HEK293 (cell line): ENCODE measurements around the gene GNAS-AS1.

Experiments
- CTCF ChIA-PET: fragments of 350-600 bp; formaldehyde crosslinking; extraction: SDS; loops from one replicate; lab custom pipeline; 2021; ENCODE audit warnings: antibody characterized with exemption; lab: Yijun Ruan, JAX
- POLR2A ChIA-PET: fragments of 300-600 bp; formaldehyde crosslinking; extraction: SDS; loops from one replicate; lab custom pipeline; 2020; ENCODE audit warnings: antibody characterized with exemption, inconsistent platforms; lab: Yijun Ruan, JAX
- H3K27ac ChIP-seq: fragments of 200-500 bp; sonication (Bioruptor generic); 2 replicates; pipeline ENCODE4 v1.5.1; 2014; ENCODE audit warnings: low read depth, low read length, control low read depth, inconsistent platforms; ENCODE audit errors: extremely low read depth
- H3K36me3 ChIP-seq, 2 experiments: fragments of 200-500 bp in 1 of 2; sonication (Bioruptor generic) in 1 of 2; 1 replicate in 1 of 2; 2 replicates in 1 of 2; pipeline ENCODE4 v1.5.1; 2014 to 2017; ENCODE audit warnings: inconsistent platforms in 2 of 2, low read length in 2 of 2; ENCODE audit not compliant: control insufficient read depth in 2 of 2, insufficient read depth in 1 of 2
- H3K4me1 ChIP-seq: fragments of 200-500 bp; sonication (Bioruptor generic); 2 replicates; pipeline ENCODE4 v1.5.1; 2014; ENCODE audit warnings: mild to moderate bottlenecking, low read length, inconsistent platforms; ENCODE audit not compliant: control insufficient read depth, insufficient read depth
- H3K4me3 ChIP-seq: 2 replicates; pipeline ENCODE4 v1.5.1; 2011; ENCODE audit warnings: low read depth, mild to moderate bottlenecking, control low read depth, low read length, moderate library complexity
- H3K9me3 ChIP-seq: fragments of 200-500 bp; sonication (Bioruptor generic); 2 replicates; pipeline ENCODE4 v1.5.1; 2014; ENCODE audit warnings: low read depth, low read length, inconsistent platforms; ENCODE audit not compliant: control insufficient read depth, insufficient read depth
- ELK4 ChIP-seq: IDR thresholded peaks from 2 replicates; pipeline ENCODE4 v1.6.1; 2011; ENCODE audit warnings: mild to moderate bottlenecking, low read depth, low read length, borderline replicate concordance
- HOXC10 ChIP-seq: sonication (generic); formaldehyde crosslinking; IDR thresholded peaks from 2 replicates; pipeline ENCODE4 v1.8.1; 2023; ENCODE audit warnings: mild to moderate bottlenecking, missing genetic modification reagents
- PBX3 ChIP-seq: sonication (generic); formaldehyde crosslinking; IDR thresholded peaks from 2 replicates; pipeline ENCODE4 v1.8.1; 2022; ENCODE audit warnings: mild to moderate bottlenecking, moderate library complexity, missing genetic modification reagents
- SALL2 ChIP-seq: fragments of 450-650 bp; formaldehyde crosslinking; IDR thresholded peaks from 2 replicates; pipeline ENCODE4 v1.5.0; 2017; ENCODE audit warnings: missing biosample characterization, mild to moderate bottlenecking, missing genetic modification characterization, borderline replicate concordance
- SCRT2 ChIP-seq: fragments of 450-650 bp; formaldehyde crosslinking; IDR thresholded peaks from 2 replicates; pipeline ENCODE4 v1.5.1; 2016; ENCODE audit warnings: missing biosample characterization, missing genetic modification characterization
- ZFHX2 ChIP-seq: fragments of 450-650 bp; formaldehyde crosslinking; conservative IDR thresholded peaks from 2 replicates; pipeline ENCODE4 v1.5.1; 2016; ENCODE audit warnings: missing biosample characterization, missing genetic modification characterization
- ZNF132 ChIP-seq: fragments of 450-650 bp; formaldehyde crosslinking; IDR thresholded peaks from 2 replicates; pipeline ENCODE4 v1.5.1; 2017; ENCODE audit warnings: missing biosample characterization, missing genetic modification characterization, borderline replicate concordance
- ZNF23 ChIP-seq: fragments of 450-650 bp; formaldehyde crosslinking; IDR thresholded peaks from 2 replicates; pipeline ENCODE4 v1.5.1; 2016; ENCODE audit warnings: missing biosample characterization, missing genetic modification characterization, borderline replicate concordance
- ZNF404 ChIP-seq: fragments of 450-650 bp; formaldehyde crosslinking; IDR thresholded peaks from 2 replicates; pipeline ENCODE4 v1.5.1; 2017; ENCODE audit warnings: missing biosample characterization, missing genetic modification characterization
- ZNF548 ChIP-seq: fragments of 450-650 bp; formaldehyde crosslinking; IDR thresholded peaks from 2 replicates; pipeline ENCODE4 v1.5.1; 2016; ENCODE audit warnings: missing biosample characterization, missing genetic modification characterization
- ZNF623 ChIP-seq: fragments of 450-650 bp; formaldehyde crosslinking; IDR thresholded peaks from 2 replicates; pipeline ENCODE4 v1.5.1; 2016; ENCODE audit warnings: missing biosample characterization, missing genetic modification characterization
- ZNF626 ChIP-seq: fragments of 450-650 bp; sonication (Bioruptor Pico); formaldehyde crosslinking; IDR thresholded peaks from 2 replicates; pipeline ENCODE4 v1.5.1; 2018; ENCODE audit warnings: missing biosample characterization, missing genetic modification characterization, inconsistent platforms
- ZNF629 ChIP-seq: fragments of 450-650 bp; formaldehyde crosslinking; IDR thresholded peaks from 2 replicates; pipeline ENCODE4 v1.5.1; 2017; ENCODE audit warnings: missing biosample characterization, missing genetic modification characterization
- ZNF670 ChIP-seq: fragments of 450-650 bp; formaldehyde crosslinking; IDR thresholded peaks from 2 replicates; pipeline ENCODE4 v1.5.1; 2016; ENCODE audit warnings: missing biosample characterization, missing genetic modification characterization, low read depth
- ZNF707 ChIP-seq: fragments of 450-650 bp; formaldehyde crosslinking; IDR thresholded peaks from 2 replicates; pipeline ENCODE4 v1.5.1; 2016; ENCODE audit warnings: missing biosample characterization, missing genetic modification characterization
- ZSCAN23 ChIP-seq: fragments of 450-650 bp; formaldehyde crosslinking; IDR thresholded peaks from 2 replicates; pipeline ENCODE4 v1.5.1; 2016; ENCODE audit warnings: missing biosample characterization, missing genetic modification characterization

The GNAS-AS1 gene

GRCh38 chr20:58816051-58816450, 34.7 kb downstream of the GNAS-AS1 start (continued):
- TF ChIP-seq PBX3: no peak
- TF ChIP-seq ZNF670: no peak
- TF ChIP-seq ZNF548 (tag by site-specific recombination): no peak
- TF ChIP-seq ZNF404: no peak
- no peak for TF ChIP-seq ZSCAN23
- no peak for TF ChIP-seq SALL2 (tag by site-specific recombination)
- no peak for TF ChIP-seq ZNF626
- TF ChIP-seq HOXC10 (CRISPR knock-in tag): no peak
- TF ChIP-seq ZNF629 (tag by site-specific recombination): no peak
- no peak for TF ChIP-seq ZNF132 (tag by site-specific recombination)

GRCh38 chr20:58815448-58815847, 35.3 kb downstream of the GNAS-AS1 start:
- no peak overlapping the region for H3K27ac ChIP-seq
- no peaks in the 10 kb centered on the region for H3K4me1 ChIP-seq
- TF ChIP-seq ELK4: no peak
- no peak overlapping the region for H3K4me3 ChIP-seq
- POLR2A ChIA-PET: interaction anchor here (1.3 kb wide), 1 partner anchor 74 kb away, joined by 3 read pairs; no protein-coding TSS in a partner anchor
- CTCF ChIA-PET: interaction anchor here (0.7 kb wide), 1 partner anchor 23 kb away, joined by 3 read pairs; no protein-coding TSS in a partner anchor
- H3K9me3 ChIP-seq: no peaks in the 10 kb centered on the region
- H3K36me3 ChIP-seq: peaks cover 0 to 41% of the 10 kb centered on the region in 2 experiments; a peak in 1 of 3 replicates

GRCh38 chr20:58813369-58813768, 37.3 kb downstream of the GNAS-AS1 start:
- H3K27ac ChIP-seq: no peak overlapping the region
- 0 out of 2 replicates have a peak, but pooled peaks have one; percentile 12 for TF ChIP-seq SCRT2
- no peak for TF ChIP-seq ZNF404
- CTCF ChIA-PET: no interaction called here
- POLR2A ChIA-PET: no interaction called here
- H3K36me3 ChIP-seq: peaks cover 0 to 20% of the 10 kb centered on the region in 2 experiments; a peak in 1 of 3 replicates
- no peaks in the 10 kb centered on the region for H3K4me1 ChIP-seq
- no peaks in the 10 kb centered on the region for H3K9me3 ChIP-seq
- no peak overlapping the region for H3K4me3 ChIP-seq

GRCh38 chr20:58811334-58811733, 39.4 kb downstream of the GNAS-AS1 start:
- H3K27ac ChIP-seq: no peak overlapping the region
- TF ChIP-seq ZNF23 (tag by site-specific recombination): no peak
- no peak for TF ChIP-seq ZFHX2 (tag by site-specific recombination)
- TF ChIP-seq, all 188 proteins: peak for 0
- Histone ChIP-seq H3K9me3 (no peaks in the 10 kb centered on the region), H3K4me3 (no peak overlapping the region), H3K36me3 (peaks cover 0 to under 1% of the 10 kb centered on the region in 2 experiments; a peak in 1 of 3 replicates), H3K4me1 (no peaks in the 10 kb centered on the region)
- ChIA-PET POLR2A (interaction anchor here (1.1 kb wide), 1 partner anchor 23 kb away, joined by 4 read pairs; no protein-coding TSS in a partner anchor), CTCF (no interaction called here)

GRCh38 chr20:58810879-58811250, 39.8 kb downstream of the GNAS-AS1 start:
- CTCF ChIA-PET: no interaction called here
- POLR2A ChIA-PET: no interaction called here
- TF ChIP-seq ZNF707 (tag by site-specific recombination) (no peak), ZNF623 (tag by site-specific recombination) (peak; percentile 78)
- TF ChIP-seq, all 188 proteins: peak for 1

More at GRCh38 chr20:58810879-58811250, 39.8 kb downstream of the GNAS-AS1 start:
- H3K4me3 ChIP-seq: no peak overlapping the region
- H3K27ac ChIP-seq: no peak overlapping the region
- H3K9me3 ChIP-seq: no peaks in the 10 kb centered on the region
- H3K36me3 ChIP-seq: no peaks in the 10 kb centered on the region
- H3K4me1 ChIP-seq: no peaks in the 10 kb centered on the region
